ENCODE measurements around the gene KHSRP. TPM values are rescaled to one million over a fixed set of nuclear protein-coding genes. Genes with fewer than 3 reads are reported as not detected.
A peak's percentile ranks its signal among the peaks of the same experiment; 100 is the strongest.
"Not testable (repeated sequence)": the region's sequence is repeated elsewhere in the genome, so short reads cannot be mapped to it uniquely, and the experiment has no call there.

KHSRP gene
- total RNA-seq, 1 experiment from 2014 or later = 270 TPM

- no peak for DNase-seq (ENCODE audit: low read depth)
Observed at GRCh38 chr19:6418562-6418932, 6.1 kb downstream of the KHSRP start.

GRCh38 chr19:6417713-6418561 lies 6.7 kb downstream of the KHSRP start:
- no peak for DNase-seq (ENCODE audit: low read depth)

GRCh38 chr19:6416658-6417405 lies 7.8 kb downstream of the KHSRP start:
- no peak for DNase-seq (ENCODE audit: low read depth)

DNA sequence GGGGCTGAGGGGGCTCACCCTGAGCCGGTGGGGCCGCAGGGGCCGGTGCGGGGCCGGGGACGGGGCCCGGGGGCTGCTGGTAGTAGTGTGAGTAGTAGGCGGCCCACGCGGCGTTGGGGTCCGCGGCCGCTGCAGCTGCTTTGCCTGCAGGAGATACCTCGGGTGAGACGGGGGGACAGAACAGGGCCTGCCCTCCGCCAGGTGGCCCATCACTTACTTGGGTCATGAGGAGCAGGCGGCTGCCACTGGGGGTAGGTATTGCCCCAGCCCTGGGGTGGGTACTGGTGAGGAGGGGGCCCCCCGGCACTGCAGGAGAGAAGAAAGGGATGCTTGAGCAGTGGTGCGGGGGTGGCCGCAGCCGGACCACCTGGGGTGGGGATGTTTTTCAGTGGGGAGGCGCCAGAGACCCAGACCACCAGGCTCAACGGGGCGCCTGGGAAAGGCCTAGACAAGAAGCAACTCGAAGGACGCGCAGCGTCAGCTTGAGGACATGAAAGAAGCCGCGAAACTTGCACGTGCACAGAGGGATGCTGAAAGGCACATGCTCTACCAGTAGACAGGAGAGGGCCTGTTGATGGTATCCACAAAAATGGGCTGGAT lies 8.9 kb downstream of the KHSRP start:
- no peak for DNase-seq (ENCODE audit: low read depth)

DNA sequence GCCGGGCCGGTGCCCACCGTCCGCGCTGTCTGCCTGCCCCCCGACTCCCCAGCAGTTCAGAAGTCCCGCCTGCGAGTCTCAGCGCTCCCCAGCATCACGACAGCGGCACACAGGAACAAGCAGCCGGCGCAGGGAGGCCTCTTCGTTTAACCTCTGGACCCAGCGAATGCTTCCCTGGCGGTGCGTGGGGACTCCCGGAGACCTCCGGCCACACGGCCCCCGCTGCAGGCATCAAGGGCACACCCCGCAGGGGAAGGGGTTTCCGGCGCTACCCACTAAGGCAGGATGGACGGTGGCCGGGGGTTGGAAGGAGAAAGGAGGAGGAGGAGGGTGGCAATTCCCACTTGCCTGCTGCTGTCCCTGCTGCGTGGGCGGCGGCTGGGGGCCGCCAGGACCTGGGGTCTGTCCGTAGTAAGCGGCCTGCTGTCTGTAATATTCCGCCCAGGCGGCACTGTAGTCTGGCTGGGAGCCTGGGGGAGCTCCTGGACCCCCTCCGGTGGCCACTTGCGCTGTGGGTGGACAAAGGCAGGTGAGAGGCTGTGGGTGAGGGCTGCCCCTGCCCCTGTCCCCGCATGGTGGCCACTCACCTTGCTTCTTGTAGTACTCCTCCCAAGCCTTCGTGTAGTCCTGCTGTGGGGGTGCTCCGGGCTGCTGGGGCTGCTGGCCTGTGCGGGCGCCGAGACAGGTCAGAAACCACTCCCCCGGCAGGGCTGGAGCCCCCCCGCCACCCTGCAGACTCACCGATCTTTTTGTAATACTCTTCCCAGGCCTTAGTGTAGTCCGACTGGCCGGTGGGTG lies 9.6 kb downstream of the KHSRP start:
- no peak for DNase-seq (ENCODE audit: low read depth)

GRCh38 chr19:6413721-6414643 lies 10.6 kb downstream of the KHSRP start:
- no peak for DNase-seq (ENCODE audit: low read depth)

DNA sequence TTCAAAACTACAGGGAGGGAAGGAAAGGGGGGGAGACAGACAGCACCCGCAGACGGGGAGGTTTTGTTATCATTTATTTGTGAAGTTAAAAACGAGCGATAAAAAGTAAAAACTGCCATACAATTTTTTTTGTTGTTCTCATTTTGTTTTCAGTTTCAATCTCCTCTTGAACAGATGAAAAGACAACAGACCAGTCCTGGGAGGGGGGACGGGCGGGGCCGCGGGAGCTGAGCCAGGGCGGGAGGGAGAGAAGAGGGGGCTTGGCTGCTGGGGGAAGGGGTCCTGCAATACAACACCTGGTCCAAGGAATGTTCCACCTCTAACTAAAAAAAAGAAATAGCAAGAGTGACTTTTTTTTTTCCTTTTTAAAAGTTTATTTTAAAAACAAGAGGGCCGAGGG lies 11.3 kb downstream of the KHSRP start:
- no peak for DNase-seq (ENCODE audit: low read depth)

GRCh38 chr19:6412447-6413091 lies 12.0 kb downstream of the KHSRP start:
- DNase-seq (ENCODE audit: low read depth) = no peak

DNA sequence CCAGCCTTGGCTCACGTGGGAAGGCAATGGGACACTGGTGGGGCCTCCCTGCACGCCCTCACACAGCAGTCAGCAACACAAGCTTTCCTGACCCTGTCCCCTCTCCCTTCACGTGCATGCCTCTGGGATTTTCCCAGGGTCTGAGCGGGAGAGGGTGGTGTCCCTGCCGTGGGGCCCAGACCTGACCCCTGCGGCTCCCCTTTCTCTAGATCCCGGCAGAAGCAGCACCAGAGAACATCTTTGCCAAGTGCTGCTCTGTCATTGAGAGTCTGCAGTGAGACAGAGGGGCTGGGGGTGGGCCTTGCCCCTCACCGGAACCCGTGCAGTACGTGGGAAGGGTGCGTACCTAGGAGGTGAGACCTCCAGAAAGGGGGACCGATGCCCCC lies 12.6 kb downstream of the KHSRP start:
- DNase-seq (ENCODE audit: low read depth) = no peak

- no peak for DNase-seq (ENCODE audit: low read depth)
Observed at GRCh38 chr19:6409346-6409745, 15.3 kb downstream of the KHSRP start.

DNA sequence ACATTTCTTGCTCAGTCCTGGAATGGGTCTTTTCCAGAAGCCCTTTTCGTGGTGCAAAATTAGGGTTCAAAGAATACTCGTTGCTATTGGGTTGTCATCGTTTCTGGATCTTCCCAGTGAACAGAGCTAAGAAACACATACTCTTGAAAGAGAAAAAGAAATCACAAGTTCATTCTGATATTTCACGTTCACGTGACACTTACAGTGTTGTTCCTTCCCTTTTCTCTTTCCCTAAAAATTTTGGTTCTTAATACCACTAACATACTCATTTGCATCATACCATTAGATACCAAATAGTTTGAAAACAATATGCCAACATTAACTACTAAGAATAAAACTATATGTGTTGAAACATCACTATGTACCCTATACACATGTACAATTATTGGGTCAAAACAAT lies 18.2 kb downstream of the KHSRP start:
- DNase-seq (ENCODE audit: low read depth) = no peak

- DNase-seq (ENCODE audit: low read depth) = peak; percentile 33
Observed at GRCh38 chr19:6402837-6403608, 21.6 kb downstream of the KHSRP start.

GRCh38 chr19:6402058-6402457 lies 22.6 kb downstream of the KHSRP start:
- no peak for DNase-seq (ENCODE audit: low read depth)

GRCh38 chr19:6400062-6400944 lies 24.3 kb downstream of the KHSRP start:
- DNase-seq (ENCODE audit: low read depth) = not testable (repeated sequence)

DNA sequence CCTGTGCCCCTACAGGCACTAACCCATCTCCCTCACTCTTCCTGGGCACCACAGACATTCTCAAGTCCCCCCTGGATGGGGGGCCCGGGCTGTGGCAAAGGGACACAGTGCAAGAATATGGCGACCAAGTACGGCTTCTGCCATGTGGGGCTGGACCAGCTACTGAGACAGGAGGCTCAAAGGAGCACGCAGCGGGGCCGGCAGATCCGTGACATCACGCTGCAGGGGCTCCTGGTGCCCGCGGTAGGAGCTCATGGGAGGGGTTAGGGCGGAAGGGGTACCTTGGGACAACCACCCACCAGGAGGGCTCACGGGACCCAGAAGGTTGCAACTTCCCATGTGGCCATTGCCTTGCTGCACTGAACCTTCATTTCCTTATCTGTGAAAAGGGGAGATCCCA lies 28.3 kb downstream of the KHSRP start:
- no peak for DNase-seq (ENCODE audit: low read depth)

- DNase-seq (ENCODE audit: low read depth) = no peak
Observed at GRCh38 chr19:6394831-6395230, 29.8 kb downstream of the KHSRP start.

DNA sequence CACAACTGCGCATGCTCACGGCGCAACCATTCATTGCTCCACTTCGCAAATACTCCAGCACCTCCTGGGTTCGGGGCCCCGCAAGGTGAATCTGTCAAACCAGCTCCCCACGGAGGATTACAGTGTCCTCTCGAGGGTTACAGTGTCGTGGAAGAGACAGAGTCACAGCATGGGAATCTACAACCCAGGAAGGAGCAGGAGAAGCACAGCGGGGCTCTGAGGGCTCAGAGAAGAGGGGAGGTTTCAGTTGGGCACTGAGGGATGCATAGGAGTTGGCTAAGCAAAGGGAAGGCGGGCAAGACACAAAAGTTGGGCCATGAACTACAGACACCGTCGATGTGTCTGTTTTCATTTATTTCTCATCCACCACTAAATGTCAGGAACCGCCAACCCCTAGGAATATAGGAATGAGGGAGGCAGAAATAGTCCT lies 30.6 kb downstream of the KHSRP start:
- no peak for DNase-seq (ENCODE audit: low read depth)
